Mesenchymal stem cell (in vitro differentiated cells and primary cell): ENCODE data around the gene KCNJ9.

Experiments
- DNase-seq: peaks from one replicate; pipeline ENCODE4 v3.0.0-alpha.2; 2013
- H2AFZ ChIP-seq: one replicate; pipeline ENCODE4 v1.6.1; 2013; ENCODE audit warnings: low read depth, mild to moderate bottlenecking, control low read depth, inconsistent platforms, low read length, moderate library complexity
- H2AK5ac ChIP-seq: 2 replicates; pipeline ENCODE4 v1.6.1; 2013; ENCODE audit warnings: low read length, moderate library complexity, mild to moderate bottlenecking, inconsistent platforms; ENCODE audit not compliant: severe bottlenecking
- H2BK120ac ChIP-seq: one replicate; pipeline ENCODE4 v1.6.1; 2013; ENCODE audit warnings: low read depth, mild to moderate bottlenecking, inconsistent platforms, low read length, moderate library complexity
- H2BK12ac ChIP-seq, 2 experiments: one replicate each; pipeline ENCODE4 v1.6.1; 2013; ENCODE audit warnings: inconsistent platforms in 2 of 2, low read length in 2 of 2, mild to moderate bottlenecking in 2 of 2, moderate library complexity in 2 of 2, control low read depth in 1 of 2
- H2BK15ac ChIP-seq: one replicate; pipeline ENCODE4 v1.6.1; 2013; ENCODE audit warnings: mild to moderate bottlenecking, low read depth, inconsistent platforms; ENCODE audit not compliant: poor library complexity, severe bottlenecking
- H2BK5ac ChIP-seq: 2 replicates; pipeline ENCODE4 v1.6.1; 2013; ENCODE audit warnings: low read depth, mild to moderate bottlenecking, low read length, control low read depth, inconsistent platforms; ENCODE audit not compliant: poor library complexity, severe bottlenecking
- H3K14ac ChIP-seq, 2 experiments: one replicate each; pipeline ENCODE4 v1.6.1; 2013; ENCODE audit warnings: inconsistent platforms in 2 of 2, low read length in 2 of 2, control low read depth in 1 of 2, mild to moderate bottlenecking in 1 of 2, moderate library complexity in 1 of 2
- H3K18ac ChIP-seq, 2 experiments: one replicate each; pipeline ENCODE4 v1.6.1; 2013; ENCODE audit warnings: inconsistent platforms in 2 of 2, low read length in 2 of 2, control low read depth in 1 of 2, low read depth in 1 of 2, mild to moderate bottlenecking in 1 of 2
- H3K23ac ChIP-seq, 2 experiments: one replicate each; pipeline ENCODE4 v1.6.1; 2013; ENCODE audit warnings: inconsistent platforms in 2 of 2, low read length in 2 of 2, mild to moderate bottlenecking in 2 of 2, moderate library complexity in 2 of 2, control low read depth in 1 of 2
- H3K27ac ChIP-seq: 2 replicates; pipeline ENCODE4 v1.5.1; 2013; ENCODE audit warnings: mild to moderate bottlenecking, moderate library complexity, low read length, control low read depth, inconsistent platforms; ENCODE audit not compliant: poor library complexity, severe bottlenecking
- H3K27me3 ChIP-seq, 2 experiments: 2 replicates each; pipeline versions ENCODE4 v1.6.1 to v1.7.0; 2013; ENCODE audit warnings: low read length in 2 of 2, mild to moderate bottlenecking in 2 of 2, moderate library complexity in 2 of 2, control low read depth in 1 of 2, inconsistent platforms in 1 of 2; ENCODE audit not compliant: control insufficient read depth in 1 of 2, insufficient read depth in 1 of 2
- H3K36me3 ChIP-seq, 2 experiments: 2 replicates each; pipeline versions ENCODE4 v1.6.1 to v1.7.0; 2013; ENCODE audit warnings: low read length in 2 of 2, control low read depth in 1 of 2, inconsistent platforms in 1 of 2, low read depth in 1 of 2, mild to moderate bottlenecking in 1 of 2; ENCODE audit not compliant: insufficient read depth in 2 of 2, control insufficient read depth in 1 of 2
- H3K4ac ChIP-seq, 2 experiments: one replicate each; pipeline ENCODE4 v1.6.1; 2013; ENCODE audit warnings: inconsistent platforms in 2 of 2, low read length in 2 of 2, mild to moderate bottlenecking in 2 of 2, moderate library complexity in 2 of 2, control low read depth in 1 of 2, low read depth in 1 of 2
- H3K4me1 ChIP-seq: 2 replicates; pipeline ENCODE4 v1.6.1; 2013; ENCODE audit warnings: low read depth, low read length, control low read depth; ENCODE audit not compliant: control insufficient read depth, insufficient read depth
- H3K4me2 ChIP-seq: 2 replicates; pipeline ENCODE4 v1.6.1; 2013; ENCODE audit warnings: low read length, mild to moderate bottlenecking, inconsistent platforms; ENCODE audit not compliant: poor library complexity, severe bottlenecking
- H3K4me3 ChIP-seq, 2 experiments: 2 replicates each; pipeline versions ENCODE4 v1.5.1 to v1.7.0; 2013; ENCODE audit warnings: low read length in 2 of 2, mild to moderate bottlenecking in 2 of 2, control low read depth in 1 of 2, low read depth in 1 of 2; ENCODE audit not compliant: insufficient read depth in 1 of 2
- H3K79me1 ChIP-seq: replicated peaks from 2 replicates; pipeline ENCODE4 v1.6.1; 2013; ENCODE audit warnings: mild to moderate bottlenecking, control low read depth, low read length, inconsistent platforms; ENCODE audit not compliant: poor library complexity, severe bottlenecking
- H3K9ac ChIP-seq: 2 replicates; pipeline ENCODE4 v1.7.0; 2013; ENCODE audit warnings: mild to moderate bottlenecking, low read length, moderate library complexity
- H3K9me3 ChIP-seq: 2 replicates; pipeline ENCODE4 v1.7.0; 2013; ENCODE audit warnings: mild to moderate bottlenecking, low read length; ENCODE audit not compliant: control insufficient read depth
- H4K8ac ChIP-seq: one replicate; pipeline ENCODE4 v1.6.1; 2013; ENCODE audit warnings: inconsistent platforms, mild to moderate bottlenecking, low read length, moderate library complexity
- H4K91ac ChIP-seq: one replicate; pipeline ENCODE4 v1.6.1; 2013; ENCODE audit warnings: mild to moderate bottlenecking, low read length, inconsistent platforms
- WGBS: methylation state at CpG from one replicate; pipeline ENCODE4 v1.1.7; 2013; ENCODE audit warnings: mixed read lengths; 5-methylcytosine and 5-hydroxymethylcytosine counted together

The KCNJ9 gene

GRCh38 chr1:160101037-160101716, 19.8 kb downstream of the KCNJ9 start:
- H3K14ac ChIP-seq, result no peak overlapping the region
- no peak overlapping the region for H2BK15ac ChIP-seq
- no peak overlapping the region for H4K91ac ChIP-seq
- WGBS, result 31% methylated on average over 5 of the region's 13 CpGs
- peak overlapping the region; percentile 8 for H2AK5ac ChIP-seq
- no peak overlapping the region for H3K23ac ChIP-seq
- H4K8ac ChIP-seq, result no peak overlapping the region
- H3K79me1 ChIP-seq, result peaks cover 13% of the 10 kb centered on the region
- no peak overlapping the region for H3K4me2 ChIP-seq
- peak overlapping the region in 1 of 2 experiments; percentile 38 for H3K4me3 ChIP-seq
- no peaks in the 10 kb centered on the region for H3K36me3 ChIP-seq
- peak overlapping the region; percentile 40 to 62 for H2BK12ac ChIP-seq
- peak; percentile 79 for DNase-seq
- H3K18ac ChIP-seq, result peak overlapping the region; percentile 3 to 48
- H3K4ac ChIP-seq, result no peak overlapping the region
- H3K9me3 ChIP-seq, result no peaks in the 10 kb centered on the region
- peaks cover 8 to 14% of the 10 kb centered on the region in 2 experiments for H3K27me3 ChIP-seq
- H3K4me1 ChIP-seq, result peaks cover 39% of the 10 kb centered on the region
- H2BK5ac ChIP-seq, result no peak overlapping the region
- H2BK120ac ChIP-seq, result no peak overlapping the region
- H3K27ac ChIP-seq, result no peak overlapping the region
- no peak overlapping the region for H2AFZ ChIP-seq
- peak overlapping the region; percentile 78 for H3K9ac ChIP-seq

GRCh38 chr1:160101717-160102522, 20.6 kb downstream of the KCNJ9 start:
- H2BK12ac ChIP-seq, result peak overlapping the region in 1 of 2 experiments; percentile 40
- H3K27me3 ChIP-seq, result peaks cover 16 to 22% of the 10 kb centered on the region in 2 experiments
- no peak overlapping the region for H3K4ac ChIP-seq
- H2AFZ ChIP-seq, result no peak overlapping the region
- H2BK120ac ChIP-seq, result no peak overlapping the region
- H3K79me1 ChIP-seq, result peaks cover 7% of the 10 kb centered on the region
- H4K91ac ChIP-seq, result no peak overlapping the region
- H3K18ac ChIP-seq, result no peak overlapping the region
- H4K8ac ChIP-seq, result no peak overlapping the region
- no peak overlapping the region for H2AK5ac ChIP-seq
- H3K4me1 ChIP-seq, result peaks cover 37% of the 10 kb centered on the region
- H3K14ac ChIP-seq, result no peak overlapping the region
- H3K4me3 ChIP-seq, result no peak overlapping the region
- no peak overlapping the region for H2BK5ac ChIP-seq
- WGBS, result 55% methylated on average over 6 of the region's 9 CpGs
- no peaks in the 10 kb centered on the region for H3K36me3 ChIP-seq
- no peak overlapping the region for H3K23ac ChIP-seq
- no peak overlapping the region for H3K27ac ChIP-seq
- no peak overlapping the region for H3K4me2 ChIP-seq
- H2BK15ac ChIP-seq, result no peak overlapping the region
- H3K9ac ChIP-seq, result peak overlapping the region; percentile 78
- DNase-seq, result peak; percentile 91
- no peaks in the 10 kb centered on the region for H3K9me3 ChIP-seq

GRCh38 chr1:160103658-160104408, 22.5 kb downstream of the KCNJ9 start:
- 38% methylated on average over 5 of the region's 6 CpGs for WGBS
- H3K9ac ChIP-seq, result no peak overlapping the region

More at GRCh38 chr1:160103658-160104408, 22.5 kb downstream of the KCNJ9 start:
- Histone ChIP-seq H3K23ac (no peak overlapping the region), H2AK5ac (no peak overlapping the region), H3K4me1 (peaks cover 27% of the 10 kb centered on the region), H2AFZ (no peak overlapping the region), H3K27ac (no peak overlapping the region), H3K18ac (peak overlapping the region in 1 of 2 experiments; percentile 28), H3K27me3 (peaks cover 25 to 31% of the 10 kb centered on the region in 2 experiments), H2BK15ac (no peak overlapping the region), H4K8ac (no peak overlapping the region), H3K14ac (peak overlapping the region in 1 of 2 experiments; percentile 68), H3K4me2 (no peak overlapping the region), H3K79me1 (no peaks in the 10 kb centered on the region), H3K36me3 (no peaks in the 10 kb centered on the region), H3K9me3 (no peaks in the 10 kb centered on the region), H2BK120ac (no peak overlapping the region), H3K4ac (no peak overlapping the region), H4K91ac (no peak overlapping the region), H3K4me3 (no peak overlapping the region), H2BK12ac (peak overlapping the region in 1 of 2 experiments; percentile 37), H2BK5ac (no peak overlapping the region)
- DNase-seq, result no peak
